K562 (cell line): Measurements from ENCODE around the gene SRCAP. TPM values are rescaled to one million over a fixed set of nuclear protein-coding genes. Genes with fewer than 3 reads are reported as not detected.

ENCODE experiments used
- CBX1 ChIP-seq: sonication (generic); IDR thresholded peaks from 2 replicates; pipeline ENCODE4 v1.6.1; 2016; ENCODE audit warnings: antibody characterized with exemption, low read depth, mild to moderate bottlenecking
- CHCHD3 ChIP-seq: fragments of 250-450 bp; sonication (Bioruptor Pico); IDR thresholded peaks from 2 replicates; pipeline ENCODE4 v2.1.2; 2022; ENCODE audit warnings: mild to moderate bottlenecking
- HLTF ChIP-seq: fragments of 450-650 bp; IDR thresholded peaks from 2 replicates; pipeline ENCODE4 v1.6.1; 2016
- HOMEZ ChIP-seq: fragments of 250-450 bp; sonication (Bioruptor Pico); IDR thresholded peaks from 2 replicates; pipeline ENCODE4 v1.4.0; 2020; ENCODE audit warnings: mild to moderate bottlenecking, moderate library complexity
- MAZ ChIP-seq, 2 experiments: fragments of 450-650 bp in 1 of 2; sonication (generic) in 1 of 2; formaldehyde crosslinking; IDR thresholded peaks in 1 of 2; conservative IDR thresholded peaks in 1 of 2; 2 replicates each; pipeline versions ENCODE4 v1.4.0 to v1.5.0; 2020; ENCODE audit warnings: mild to moderate bottlenecking in 1 of 2, missing genetic modification reagents in 1 of 2
- NR2C2 ChIP-seq, 2 experiments: fragments of 200-800 bp in 1 of 2; sonication (Bioruptor generic) in 1 of 2; sonication (generic) in 1 of 2; formaldehyde crosslinking in 1 of 2; IDR thresholded peaks; 2 replicates each; pipeline versions ENCODE4 v1.6.1 to v1.8.0; 2016 to 2022; ENCODE audit warnings: mild to moderate bottlenecking in 1 of 2, missing compliant biosample characterization in 1 of 2, missing genetic modification characterization in 1 of 2, missing genetic modification reagents in 1 of 2
- RBM22 ChIP-seq: fragments of 200-400 bp; formaldehyde crosslinking; IDR thresholded peaks from 2 replicates; pipeline ENCODE4 v1.6.1; 2018; ENCODE audit warnings: low read length, low read depth; ENCODE audit not compliant: poor library complexity, severe bottlenecking
- STAT5A ChIP-seq: IDR thresholded peaks from 2 replicates; pipeline ENCODE4 v1.6.1; 2012; ENCODE audit warnings: low read length, inconsistent platforms, borderline replicate concordance
- ZEB2 ChIP-seq: fragments of 450-650 bp; IDR thresholded peaks from 2 replicates; pipeline ENCODE4 v1.6.1; 2016
- ZFX ChIP-seq: sonication (generic); formaldehyde crosslinking; IDR thresholded peaks from 2 replicates; pipeline ENCODE4 v1.8.0; 2022; ENCODE audit warnings: mild to moderate bottlenecking, missing genetic modification reagents, moderate library complexity
- ZMIZ1 ChIP-seq, 2 experiments: fragments of 150-350 bp in 1 of 2; IDR thresholded peaks; 2 replicates each; pipeline ENCODE4 v1.6.1; 2012 to 2016; ENCODE audit warnings: low read depth in 2 of 2, low read length in 2 of 2, mild to moderate bottlenecking in 1 of 2, moderate library complexity in 1 of 2
- ZNF239 ChIP-seq: fragments of 250-450 bp; sonication (Bioruptor Pico); IDR thresholded peaks from 2 replicates; pipeline ENCODE4 v1.4.0; 2020; ENCODE audit warnings: mild to moderate bottlenecking
- ZNF324 ChIP-seq: fragments of 250-450 bp; sonication (Bioruptor Pico); IDR thresholded peaks from 2 replicates; pipeline ENCODE4 v1.4.0; 2020; ENCODE audit warnings: mild to moderate bottlenecking
- ZNF583 ChIP-seq: fragments of 250-450 bp; sonication (Bioruptor Pico); IDR thresholded peaks from 2 replicates; pipeline ENCODE4 v1.4.0; 2020
- polyA plus RNA-seq, 8 experiments: library from polyadenylated mRNA; depleted of rRNA in 4 of 8; stranded (reverse) in 5 of 8; unstranded in 3 of 8; fragments of >200 nt; fragmentation: Nextera tagmentation in 2 of 8; fragmentation: Illumina TruSeq in 1 of 8; extraction: Ambion mirVana in 2 of 8; extraction: Trizol in 1 of 8; gene quantifications; 2 replicates each; pipeline versions ENCODE4 v1.2.1 to v1.2.3, GENCODE V29; 2011 to 2014; ENCODE audit warnings: inconsistent platforms in 1 of 8, missing spikeins in 1 of 8
- total RNA-seq, 7 experiments: library from RNA; depleted of rRNA in 6 of 7; stranded (reverse); fragments of >200 nt in 6 of 7; fragmentation: Illumina TruSeq in 2 of 7; extraction: Trizol in 2 of 7; gene quantifications; 2 replicates each; pipeline versions ENCODE4 v1.2.1 to v1.2.3, GENCODE V29; 2011 to 2021; ENCODE audit warnings: low replicate concordance in 1 of 7
- TF ChIP-seq, protein P1 (sequence below): fragments of 250-450 bp; sonication (Bioruptor Pico); IDR thresholded peaks from 2 replicates; pipeline ENCODE4 v1.4.0; 2020

SRCAP gene
- total and polyA plus RNA-seq, 9 of the 15 experiments (the other 6 are each of a cell fraction or from before 2014, with no cell fraction given): 0.21 to 62.6 (median 5.8) TPM

DNA sequence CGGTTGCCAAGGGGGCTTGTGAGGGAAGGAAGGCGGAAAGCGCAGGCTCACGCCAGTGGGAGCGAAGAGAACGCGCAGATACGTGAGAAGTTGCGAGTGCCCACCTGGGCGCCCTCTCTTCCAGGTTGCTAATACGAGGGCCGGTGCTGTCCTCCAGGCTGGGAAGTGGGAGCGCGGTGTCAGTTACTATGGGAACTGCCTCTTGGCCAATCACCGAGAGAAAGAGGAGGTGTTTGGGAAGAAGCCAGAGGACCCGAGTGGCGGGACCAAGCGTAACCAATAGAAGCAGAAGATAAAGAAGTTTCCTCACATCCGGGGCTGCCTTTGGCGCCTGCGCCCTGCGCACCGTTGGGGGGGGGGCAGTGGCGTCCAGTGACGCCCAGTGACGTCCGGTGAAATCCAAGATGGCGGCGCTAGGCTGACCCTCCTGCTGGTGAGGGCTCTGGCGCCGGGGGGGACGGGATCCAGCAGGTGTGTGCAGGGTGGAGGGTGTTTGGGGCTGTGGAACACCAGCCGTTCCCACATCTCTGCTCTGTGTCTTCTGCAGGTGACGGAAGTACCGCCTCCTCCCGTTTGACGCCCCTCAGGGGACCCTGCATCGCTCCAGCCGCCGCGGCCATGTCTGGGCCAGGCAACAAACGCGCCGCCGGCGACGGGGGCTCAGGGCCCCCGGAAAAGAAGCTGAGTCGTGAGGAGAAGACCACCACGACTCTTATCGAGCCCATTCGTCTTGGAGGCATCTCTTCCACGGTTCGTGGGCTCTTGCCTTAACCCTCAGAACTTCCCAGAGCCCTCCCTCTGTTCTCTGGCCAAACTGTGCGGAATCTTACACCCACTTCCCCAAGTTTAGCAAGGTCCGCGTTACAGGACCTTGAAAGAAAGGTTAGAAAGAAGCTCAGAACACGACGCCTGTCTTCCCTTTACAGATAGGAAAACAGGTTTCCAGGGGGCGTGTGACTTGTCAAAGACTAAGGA lies 63.2 kb downstream of the SRCAP start, which contains the start of the genes CFAP119 and RNF40 (continued):
- TF ChIP-seq MAZ (CRISPR knock-in tag; conservative IDR thresholded peaks at IDR 0.05 in 1 of 2, IDR thresholded peaks at IDR 0.05 in 1 of 2): peak; percentile 45 to 70; a peak in 3 of 4 replicates
- TF ChIP-seq ZEB2: no peak
- TF ChIP-seq ZNF239 (CRISPR knock-in tag): no peak
- TF ChIP-seq CBX1: no peak
- TF ChIP-seq HOMEZ (CRISPR knock-in tag): no peak
- TF ChIP-seq CHCHD3: no peak
- TF ChIP-seq RBM22: peak; percentile 19
- no peak for TF ChIP-seq ZNF324 (CRISPR knock-in tag)
- peak; percentile 21; the same call in 1 of the 2 replicates for TF ChIP-seq NR2C2 (CRISPR knock-in tag; IDR thresholded peaks at IDR 0.05)
- no peak; the same call in 1 of the 2 replicates for TF ChIP-seq NR2C2 (tag; IDR thresholded peaks at IDR 0.05)
- no peak for TF ChIP-seq HLTF
- peak; percentile 50; the same call in 1 of the 2 replicates for TF ChIP-seq ZFX (CRISPR knock-in tag)
- TF ChIP-seq ZMIZ1 (IDR thresholded peaks at IDR 0.05; ENCODE audit: low read depth in 2 of 2, low read length in 2 of 2): no peak; a peak in 1 of 4 replicates
- no peak for TF ChIP-seq STAT5A
- TF ChIP-seq ZNF583 (CRISPR knock-in tag): no peak
- TF ChIP-seq, protein P1, sequence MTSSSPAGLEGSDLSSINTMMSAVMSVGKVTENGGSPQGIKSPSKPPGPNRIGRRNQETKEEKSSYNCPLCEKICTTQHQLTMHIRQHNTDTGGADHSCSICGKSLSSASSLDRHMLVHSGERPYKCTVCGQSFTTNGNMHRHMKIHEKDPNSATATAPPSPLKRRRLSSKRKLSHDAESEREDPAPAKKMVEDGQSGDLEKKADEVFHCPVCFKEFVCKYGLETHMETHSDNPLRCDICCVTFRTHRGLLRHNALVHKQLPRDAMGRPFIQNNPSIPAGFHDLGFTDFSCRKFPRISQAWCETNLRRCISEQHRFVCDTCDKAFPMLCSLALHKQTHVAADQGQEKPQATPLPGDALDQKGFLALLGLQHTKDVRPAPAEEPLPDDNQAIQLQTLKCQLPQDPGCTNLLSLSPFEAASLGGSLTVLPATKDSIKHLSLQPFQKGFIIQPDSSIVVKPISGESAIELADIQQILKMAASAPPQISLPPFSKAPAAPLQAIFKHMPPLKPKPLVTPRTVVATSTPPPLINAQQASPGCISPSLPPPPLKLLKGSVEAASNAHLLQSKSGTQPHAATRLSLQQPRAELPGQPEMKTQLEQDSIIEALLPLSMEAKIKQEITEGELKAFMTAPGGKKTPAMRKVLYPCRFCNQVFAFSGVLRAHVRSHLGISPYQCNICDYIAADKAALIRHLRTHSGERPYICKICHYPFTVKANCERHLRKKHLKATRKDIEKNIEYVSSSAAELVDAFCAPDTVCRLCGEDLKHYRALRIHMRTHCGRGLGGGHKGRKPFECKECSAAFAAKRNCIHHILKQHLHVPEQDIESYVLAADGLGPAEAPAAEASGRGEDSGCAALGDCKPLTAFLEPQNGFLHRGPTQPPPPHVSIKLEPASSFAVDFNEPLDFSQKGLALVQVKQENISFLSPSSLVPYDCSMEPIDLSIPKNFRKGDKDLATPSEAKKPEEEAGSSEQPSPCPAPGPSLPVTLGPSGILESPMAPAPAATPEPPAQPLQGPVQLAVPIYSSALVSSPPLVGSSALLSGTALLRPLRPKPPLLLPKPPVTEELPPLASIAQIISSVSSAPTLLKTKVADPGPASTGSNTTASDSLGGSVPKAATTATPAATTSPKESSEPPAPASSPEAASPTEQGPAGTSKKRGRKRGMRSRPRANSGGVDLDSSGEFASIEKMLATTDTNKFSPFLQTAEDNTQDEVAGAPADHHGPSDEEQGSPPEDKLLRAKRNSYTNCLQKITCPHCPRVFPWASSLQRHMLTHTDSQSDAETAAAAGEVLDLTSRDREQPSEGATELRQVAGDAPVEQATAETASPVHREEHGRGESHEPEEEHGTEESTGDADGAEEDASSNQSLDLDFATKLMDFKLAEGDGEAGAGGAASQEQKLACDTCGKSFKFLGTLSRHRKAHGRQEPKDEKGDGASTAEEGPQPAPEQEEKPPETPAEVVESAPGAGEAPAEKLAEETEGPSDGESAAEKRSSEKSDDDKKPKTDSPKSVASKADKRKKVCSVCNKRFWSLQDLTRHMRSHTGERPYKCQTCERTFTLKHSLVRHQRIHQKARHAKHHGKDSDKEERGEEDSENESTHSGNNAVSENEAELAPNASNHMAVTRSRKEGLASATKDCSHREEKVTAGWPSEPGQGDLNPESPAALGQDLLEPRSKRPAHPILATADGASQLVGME (CRISPR knock-in tag): 0 out of 2 replicates have a peak, but pooled peaks have one; percentile 41
